ENCODE measurements around the gene SYNDIG1L. TPM values are rescaled to one million over a fixed set of nuclear protein-coding genes. Genes with fewer than 3 reads are reported as not detected.
"Not testable (repeated sequence)": the region's sequence is repeated elsewhere in the genome, so short reads cannot be mapped to it uniquely, and the experiment has no call there.

SYNDIG1L gene
- under 1 TPM; 0.21 to 0.29 (median 0.26) TPM for polyA plus RNA-seq (ENCODE audit: insufficient read length in 4 of 4)

- DNase-seq (ENCODE audit: low read depth in 4 of 4, low spot score in 2 of 4) = no peak
These were observed at the start of gene SYNDIG1L for GRCh38 chr14:74426202-74426582. SYNDIG1L (minus strand) TSS chr14:74426210; CDS start chr14:74409744, 16,466 bp downstream.

GRCh38 chr14:74475678-74476077 lies 49.7 kb upstream of the SYNDIG1L start:
- DNase-seq (ENCODE audit: low read depth in 4 of 4, low spot score in 2 of 4) = no peak

GRCh38 chr14:74474376-74474775 lies 48.4 kb upstream of the SYNDIG1L start:
- no peak for DNase-seq (ENCODE audit: low read depth in 4 of 4, low spot score in 2 of 4)

- DNase-seq (ENCODE audit: low read depth in 4 of 4, low spot score in 2 of 4) = no peak
These were observed 46.6 kb upstream of the SYNDIG1L start for GRCh38 chr14:74472601-74473000.

- no peak for DNase-seq (ENCODE audit: low read depth in 4 of 4, low spot score in 2 of 4)
These were observed 43.8 kb upstream of the SYNDIG1L start for GRCh38 chr14:74469548-74470518.

DNA sequence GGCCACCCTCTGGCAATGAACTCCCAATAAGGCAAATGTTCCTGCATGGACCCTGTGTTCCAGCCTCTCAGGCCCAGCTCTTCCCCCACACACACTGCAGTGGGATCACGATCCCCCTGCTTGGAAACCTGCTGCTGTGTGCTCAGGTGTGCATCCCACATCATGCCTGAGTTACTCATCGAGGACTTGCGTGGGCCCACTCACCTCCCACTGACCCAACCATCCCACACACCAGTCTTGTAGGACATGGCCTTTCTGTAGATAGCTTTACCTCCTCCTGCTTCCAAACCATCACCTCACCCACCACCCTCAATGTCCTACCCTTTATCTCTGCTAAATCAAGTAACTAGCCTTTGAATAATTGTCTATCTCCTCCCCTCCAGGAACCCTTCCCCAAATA lies 42.5 kb upstream of the SYNDIG1L start:
- DNase-seq (ENCODE audit: low read depth in 4 of 4, low spot score in 2 of 4) = no peak

DNA sequence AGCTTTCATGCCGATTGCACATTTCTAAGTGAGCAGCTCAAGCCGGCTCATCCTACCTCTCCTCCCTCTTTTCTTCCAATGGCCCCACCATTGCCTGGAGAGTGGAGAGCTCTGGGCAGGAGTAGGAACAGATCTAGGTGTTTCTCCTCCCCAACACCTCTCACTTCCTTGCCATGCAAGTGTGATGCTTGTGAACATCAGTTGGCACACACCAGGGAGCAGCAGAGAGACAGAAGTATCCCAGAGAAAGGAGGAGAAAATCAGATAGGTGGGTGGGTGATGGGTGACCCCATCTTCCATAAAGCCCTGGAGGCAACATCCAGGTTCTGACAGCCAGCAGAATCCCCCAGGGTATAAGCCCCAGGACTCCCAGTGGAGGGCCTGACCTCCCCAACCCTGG lies 39.3 kb upstream of the SYNDIG1L start:
- DNase-seq (ENCODE audit: low read depth in 4 of 4, low spot score in 2 of 4) = no peak

- no peak for DNase-seq (ENCODE audit: low read depth in 4 of 4, low spot score in 2 of 4)
These were observed 38.8 kb upstream of the SYNDIG1L start for GRCh38 chr14:74464785-74465184.

GRCh38 chr14:74463697-74464096 lies 37.7 kb upstream of the SYNDIG1L start:
- no peak for DNase-seq (ENCODE audit: low read depth in 4 of 4, low spot score in 2 of 4)

- DNase-seq (ENCODE audit: low read depth in 4 of 4, low spot score in 2 of 4) = no peak
These were observed 37.0 kb upstream of the SYNDIG1L start for GRCh38 chr14:74462993-74463392.

- no peak for DNase-seq (ENCODE audit: low read depth in 4 of 4, low spot score in 2 of 4)
These were observed 34.0 kb upstream of the SYNDIG1L start for GRCh38 chr14:74459976-74460375.

DNA sequence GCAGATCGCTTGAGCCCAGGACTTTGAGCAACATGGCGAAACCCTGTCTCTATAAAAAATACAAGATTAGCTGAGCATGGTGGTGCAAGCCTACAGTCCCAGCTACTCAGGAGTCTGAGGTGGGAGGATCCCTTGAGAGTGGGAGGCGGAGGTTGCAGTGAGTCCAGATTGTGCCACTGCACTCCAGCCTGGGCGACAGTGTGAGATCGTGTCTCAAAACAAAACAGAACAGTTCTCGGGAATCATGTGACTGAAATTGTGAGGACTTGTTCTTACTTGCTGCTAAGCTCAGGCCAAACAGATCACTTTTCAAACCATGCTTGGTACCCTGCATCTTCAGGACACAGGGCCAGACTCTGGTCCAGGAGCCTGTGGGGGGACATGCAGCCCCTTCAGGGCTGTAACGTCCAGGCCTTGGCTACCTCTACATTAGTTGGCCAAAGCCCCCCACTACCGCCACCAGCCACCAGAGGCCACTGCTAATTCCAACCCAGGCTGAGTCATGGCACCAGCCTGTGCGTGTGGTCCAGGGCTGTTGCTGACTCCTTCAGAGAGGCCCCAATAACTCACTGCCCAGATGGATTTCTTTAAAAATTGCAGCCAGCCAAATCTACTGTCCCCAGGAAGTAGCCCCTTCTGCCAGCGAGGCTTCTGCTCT lies 33.4 kb upstream of the SYNDIG1L start:
- DNase-seq (ENCODE audit: low read depth in 4 of 4, low spot score in 2 of 4) = no peak

GRCh38 chr14:74457565-74457895 lies 31.5 kb upstream of the SYNDIG1L start:
- DNase-seq (ENCODE audit: low read depth in 4 of 4, low spot score in 2 of 4) = no peak

DNA sequence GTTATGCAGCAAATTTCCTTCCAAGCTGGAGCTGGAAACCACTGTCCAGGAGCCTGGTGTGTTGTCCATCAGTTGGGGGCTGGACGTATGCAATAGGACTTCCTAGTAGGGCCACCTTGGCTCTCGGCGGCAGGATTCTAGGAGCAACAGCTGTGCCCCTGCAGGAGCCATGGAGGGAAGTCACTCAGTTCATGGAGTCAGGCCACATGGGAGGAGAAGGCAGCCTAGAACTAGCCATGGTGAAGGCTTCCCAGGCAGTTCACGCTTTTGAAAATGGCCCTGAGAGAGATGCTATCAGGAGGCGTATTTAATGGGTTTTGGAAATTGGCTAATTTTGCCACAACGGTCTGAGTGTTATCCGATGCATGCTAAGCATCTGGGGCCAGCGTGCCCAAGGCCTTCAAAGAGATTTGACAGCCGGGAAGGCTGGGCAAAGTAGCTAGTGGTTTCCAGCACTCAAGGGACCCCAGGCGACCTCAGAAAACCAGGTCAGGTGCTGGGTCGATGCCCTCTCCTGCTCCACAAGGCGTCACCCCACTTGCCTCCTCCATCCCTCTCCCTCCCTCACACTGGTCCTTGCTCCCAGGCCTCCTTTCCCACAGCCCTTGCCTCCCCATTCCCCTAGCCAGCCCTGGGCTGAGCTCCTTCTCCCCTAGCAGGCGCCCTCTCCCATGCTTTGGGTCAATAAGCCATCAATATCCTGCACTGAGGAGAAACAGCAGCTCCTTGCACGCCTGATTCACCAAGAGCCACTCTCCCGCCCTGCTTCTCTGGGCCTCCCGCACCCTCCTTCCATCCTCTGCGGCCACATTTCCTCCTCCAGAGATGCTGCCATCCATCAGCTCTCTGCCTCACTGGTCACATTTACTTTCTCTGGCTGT lies 30.9 kb upstream of the SYNDIG1L start:
- no peak for DNase-seq (ENCODE audit: low read depth in 4 of 4, low spot score in 2 of 4)

DNA sequence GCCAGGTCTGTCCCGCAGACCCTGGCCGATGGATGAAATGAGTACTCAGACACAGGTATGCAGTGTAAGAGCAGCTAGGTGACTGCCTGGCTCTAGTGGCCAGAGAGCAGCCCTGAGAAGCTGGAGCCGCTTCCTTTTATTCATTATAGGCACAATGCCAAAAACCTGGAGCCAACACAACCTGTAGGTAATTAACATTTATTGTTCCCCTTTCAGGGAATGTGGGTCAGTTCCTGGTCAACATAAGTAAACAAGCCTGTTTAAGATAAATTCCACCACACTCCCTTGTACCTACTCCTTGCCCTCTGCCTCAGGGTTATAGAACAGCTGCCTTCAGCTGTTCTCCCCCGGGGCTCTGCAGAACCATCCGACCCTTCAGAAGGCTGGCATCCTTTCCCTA lies 28.4 kb upstream of the SYNDIG1L start:
- DNase-seq (ENCODE audit: low read depth in 4 of 4, low spot score in 2 of 4) = not testable (repeated sequence)

GRCh38 chr14:74444866-74445265 lies 18.9 kb upstream of the SYNDIG1L start:
- no peak for DNase-seq (ENCODE audit: low read depth in 4 of 4, low spot score in 2 of 4)

- no peak for DNase-seq (ENCODE audit: low read depth in 4 of 4, low spot score in 2 of 4)
These were observed 16.7 kb upstream of the SYNDIG1L start for GRCh38 chr14:74442757-74443156.

DNA sequence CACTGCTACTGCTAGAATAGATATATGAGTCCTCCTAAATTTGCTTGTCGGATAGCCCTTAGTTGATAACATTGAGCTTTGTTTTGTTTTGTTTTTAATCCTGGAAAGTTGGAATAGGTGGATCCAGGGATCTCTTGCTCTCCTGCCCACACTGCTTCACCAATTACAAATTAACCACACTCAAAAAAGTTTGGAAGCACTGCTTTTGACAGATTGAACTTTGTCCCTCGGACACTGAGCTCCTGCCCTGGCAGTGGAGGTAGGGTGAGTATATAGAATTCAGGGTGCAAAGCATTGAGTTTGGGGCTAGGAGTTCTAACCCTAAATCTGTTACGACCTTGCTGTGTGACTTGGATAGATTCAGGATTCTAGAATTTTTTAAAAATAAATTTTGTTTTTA lies 15.1 kb upstream of the SYNDIG1L start:
- no peak for DNase-seq (ENCODE audit: low read depth in 4 of 4, low spot score in 2 of 4)

DNA sequence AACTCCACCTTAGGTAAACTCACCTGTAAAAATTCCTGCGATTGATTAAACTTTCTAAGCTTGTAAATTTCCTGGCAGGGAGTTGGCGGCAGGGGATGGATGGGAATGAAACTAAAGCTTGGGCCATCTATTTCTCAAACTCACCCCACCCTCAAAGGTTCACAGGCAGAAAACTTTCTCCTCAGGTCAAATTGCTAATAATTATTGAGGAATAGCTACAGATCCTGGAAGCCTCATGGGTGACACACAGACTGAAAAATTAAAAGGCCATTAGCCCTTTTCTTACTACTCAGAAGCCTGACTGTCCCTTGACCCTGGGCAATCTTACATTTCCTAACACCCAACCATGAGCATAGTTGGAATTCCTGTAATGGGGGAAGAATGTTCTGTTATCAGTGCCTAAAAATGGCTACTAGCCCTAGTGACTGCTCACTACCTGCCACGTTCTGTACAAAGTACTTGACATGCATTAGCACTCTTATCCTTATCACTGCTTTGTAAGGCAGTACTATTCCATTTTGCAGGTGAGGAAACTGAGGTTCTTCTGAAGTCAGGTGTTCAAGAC lies 12.4 kb upstream of the SYNDIG1L start:
- DNase-seq (ENCODE audit: low read depth in 4 of 4, low spot score in 2 of 4) = no peak

- DNase-seq (ENCODE audit: low read depth in 4 of 4, low spot score in 2 of 4) = no peak
These were observed 11.6 kb upstream of the SYNDIG1L start for GRCh38 chr14:74437496-74438053.
